OCI-LY7 (cell line): ENCODE measurements around the gene GPATCH2. TPM values are rescaled to one million over a fixed set of nuclear protein-coding genes. Genes with fewer than 3 reads are reported as not detected.

ENCODE experiments used
- BruUV-seq: library from RNA; stranded (reverse); fragments of 400-500 nt; replicated peaks from 2 replicates; lab custom pipeline; 2021; lab: Mats Ljungman, UMichigan
- CTCF ChIA-PET: fragments of 300-600 bp; sonication (Branson Sonifier 250); formaldehyde crosslinking; loops from one replicate; lab custom pipeline; 2022; ENCODE audit warnings: antibody characterized with exemption; ENCODE audit not compliant: unreplicated experiment; lab: Charles Lee
- POLR2A ChIA-PET: fragments of 300-600 bp; sonication (Branson Sonifier 250); formaldehyde crosslinking; loops from one replicate; lab custom pipeline; 2022; ENCODE audit warnings: antibody characterized with exemption; lab: Charles Lee
- DNase-seq: peaks from one replicate; pipeline ENCODE4 v3.0.0-alpha.2; 2015; ENCODE audit warnings: low spot score
- H2AFZ ChIP-seq: fragments of 200-600 bp; sonication (generic), shearing (Covaris generic); 2 replicates; pipeline ENCODE4 v1.6.1; 2014; ENCODE audit warnings: mild to moderate bottlenecking, antibody characterized with exemption, low read length, moderate library complexity
- H3K27ac ChIP-seq: fragments of 200-600 bp; sonication (generic); 2 replicates; pipeline ENCODE4 v1.5.1; 2014; ENCODE audit warnings: mixed run types, low read depth, mild to moderate bottlenecking, moderate library complexity, low read length, inconsistent platforms; ENCODE audit not compliant: poor library complexity, severe bottlenecking
- H3K36me3 ChIP-seq: fragments of 200-600 bp; sonication (generic); 2 replicates; pipeline ENCODE4 v1.6.1; 2014; ENCODE audit warnings: mild to moderate bottlenecking, antibody characterized with exemption, low read length, moderate library complexity, mixed read lengths; ENCODE audit not compliant: insufficient read depth
- H3K4me1 ChIP-seq: fragments of 200-600 bp; sonication (generic); 2 replicates; pipeline ENCODE4 v1.5.1; 2014; ENCODE audit warnings: mild to moderate bottlenecking, low read length; ENCODE audit not compliant: insufficient read depth, poor library complexity, severe bottlenecking
- H3K4me2 ChIP-seq: fragments of 200-600 bp; sonication (generic); 2 replicates; pipeline ENCODE4 v1.6.1; 2014; ENCODE audit warnings: mild to moderate bottlenecking, low read length
- H3K4me3 ChIP-seq: fragments of 200-600 bp; sonication (generic); 2 replicates; pipeline ENCODE4 v1.5.1; 2014; ENCODE audit warnings: mild to moderate bottlenecking, low read depth, low read length; ENCODE audit not compliant: poor library complexity, severe bottlenecking
- H3K79me2 ChIP-seq: fragments of 200-600 bp; sonication (generic); 2 replicates; pipeline ENCODE4 v1.6.1; 2016; ENCODE audit warnings: low read depth, mild to moderate bottlenecking, low read length, moderate library complexity, mixed read lengths; ENCODE audit not compliant: insufficient read depth
- H3K9me2 ChIP-seq: fragments of 200-600 bp; sonication (generic); 2 replicates; pipeline ENCODE4 v1.6.1; 2016; ENCODE audit warnings: mild to moderate bottlenecking, low read length, mixed read lengths; ENCODE audit not compliant: insufficient read depth
- H3K9me3 ChIP-seq: fragments of 200-600 bp; sonication (generic); 2 replicates; pipeline ENCODE4 v1.6.1; 2014; ENCODE audit warnings: mild to moderate bottlenecking, mixed run types, low read length, mixed read lengths
- H4K20me1 ChIP-seq: fragments of 200-600 bp; sonication (generic); 2 replicates; pipeline ENCODE4 v1.6.1; 2014; ENCODE audit warnings: mild to moderate bottlenecking, antibody characterized with exemption, low read length, moderate library complexity, mixed read lengths; ENCODE audit not compliant: insufficient read depth
- CTCF ChIP-seq: fragments of 200-600 bp; sonication (generic); conservative IDR thresholded peaks from 2 replicates; pipeline ENCODE4 v1.5.1; 2014; ENCODE audit warnings: mild to moderate bottlenecking, antibody characterized with exemption, low read length, moderate library complexity, mixed read lengths
- EZH2phosphoT487 ChIP-seq: fragments of 200-600 bp; sonication (generic); IDR thresholded peaks from 2 replicates; pipeline ENCODE4 v1.6.1; 2018; ENCODE audit warnings: low read depth, borderline replicate concordance, mild to moderate bottlenecking, mixed run types, antibody characterized with exemption, low read length, moderate library complexity, mixed read lengths
- intact Hi-C: fragments of 100-400 bp; cut with micrococcal nuclease; formaldehyde crosslinking; loops from one replicate; pipeline ENCODE4 v1.10.0; 2022; ENCODE audit not compliant: unreplicated experiment
- total RNA-seq, 2 experiments: library from RNA; depleted of rRNA in 1 of 2; stranded (reverse); fragments of >200 nt in 1 of 2; shearing (Covaris generic) in 1 of 2; gene quantifications; 2 replicates each; pipeline ENCODE4 v1.2.3, GENCODE V29; 2014 to 2022

Gene GPATCH2
- total RNA-seq, 2 experiments from 2014 or later = 8.8 to 12.7 TPM

GRCh38 chr1:217522277-217522676, 108.6 kb downstream of the GPATCH2 start:
- Histone ChIP-seq H3K79me2 (no peaks in the 10 kb centered on the region), H2AFZ (no peak overlapping the region), H3K27ac (no peak overlapping the region), H3K4me3 (no peak overlapping the region), H3K4me2 (no peak overlapping the region), H3K9me2 (no peaks in the 10 kb centered on the region), H3K9me3 (no peaks in the 10 kb centered on the region), H4K20me1 (no peaks in the 10 kb centered on the region; the same call in 1 of the 2 replicates), H3K36me3 (no peaks in the 10 kb centered on the region), H3K4me1 (no peaks in the 10 kb centered on the region)
- intact Hi-C loops = no loop called here
- TF ChIP-seq CTCF = no peak
- TF ChIP-seq EZH2phosphoT487 = no peak
- ChIA-PET CTCF (no interaction called here), POLR2A (interaction anchor here (0.7 kb wide), 1 partner anchor 31 kb away, joined by 3 read pairs; no protein-coding TSS in a partner anchor)
- no peak for DNase-seq
- no TSS peak for BruUV-seq

- CTCF ChIA-PET = no interaction called here
- no peaks in the 10 kb centered on the region for H3K79me2 ChIP-seq
- no peaks in the 10 kb centered on the region for H3K4me1 ChIP-seq
- no peaks in the 10 kb centered on the region for H3K9me3 ChIP-seq
- no peaks in the 10 kb centered on the region for H3K9me2 ChIP-seq
- no peaks in the 10 kb centered on the region; the same call in 1 of the 2 replicates for H4K20me1 ChIP-seq
- DNase-seq = no peak
- TF ChIP-seq EZH2phosphoT487 = no peak
- no peak for TF ChIP-seq CTCF
- no peak overlapping the region for H3K27ac ChIP-seq
- no peak overlapping the region for H3K4me2 ChIP-seq
- POLR2A ChIA-PET = interaction anchor here (0.6 kb wide), 1 partner anchor 71 kb away, joined by 4 read pairs; no protein-coding TSS in a partner anchor
- BruUV-seq = no TSS peak
- H2AFZ ChIP-seq = no peak overlapping the region
- no peaks in the 10 kb centered on the region for H3K36me3 ChIP-seq
- H3K4me3 ChIP-seq = no peak overlapping the region
- intact Hi-C loops = no loop called here
Measured at GRCh38 chr1:217521317-217521716, 109.6 kb downstream of the GPATCH2 start.

DNA sequence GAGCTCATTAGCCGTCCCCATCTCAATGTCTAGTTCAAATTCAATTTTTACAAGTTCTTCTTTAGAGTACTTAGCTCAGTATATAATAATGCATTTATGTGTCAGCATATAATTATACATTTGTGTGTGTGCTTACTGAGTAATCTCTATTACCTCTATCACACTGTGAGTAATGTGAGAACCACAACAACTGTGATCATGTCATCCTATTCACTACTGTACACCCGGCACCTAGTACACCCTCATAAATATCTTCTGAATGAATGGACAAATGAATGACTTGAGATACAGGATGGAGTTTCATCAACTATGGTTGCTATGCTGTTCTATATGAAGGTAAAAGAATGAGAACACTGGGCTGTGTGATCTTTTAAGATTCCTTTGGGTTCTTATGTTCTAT, 124.0 kb downstream of the GPATCH2 start:
- BruUV-seq = no TSS peak
- CTCF ChIA-PET = no interaction called here
- Histone ChIP-seq H3K4me1 (no peaks in the 10 kb centered on the region), H3K27ac (no peak overlapping the region), H3K4me2 (no peak overlapping the region), H2AFZ (no peak overlapping the region), H3K79me2 (no peaks in the 10 kb centered on the region), H3K36me3 (no peaks in the 10 kb centered on the region), H3K9me2 (no peaks in the 10 kb centered on the region), H4K20me1 (no peaks in the 10 kb centered on the region), H3K4me3 (no peak overlapping the region), H3K9me3 (no peaks in the 10 kb centered on the region)
- no peak for DNase-seq
- POLR2A ChIA-PET = no interaction called here
- intact Hi-C loops = no loop called here
- TF ChIP-seq CTCF (no peak), EZH2phosphoT487 (no peak)
